Epithelial cell of prostate (primary cell): Measurements from ENCODE around the gene PXN.

Source experiments
- DNase-seq: peaks from one replicate; pipeline ENCODE4 v3.0.0-alpha.2; 2011; ENCODE audit warnings: low read depth, low spot score
- H3K27ac ChIP-seq: fragments of 450-650 bp; 2 replicates; pipeline ENCODE4 v1.5.1; 2017; ENCODE audit warnings: mild to moderate bottlenecking

Gene PXN

DNA sequence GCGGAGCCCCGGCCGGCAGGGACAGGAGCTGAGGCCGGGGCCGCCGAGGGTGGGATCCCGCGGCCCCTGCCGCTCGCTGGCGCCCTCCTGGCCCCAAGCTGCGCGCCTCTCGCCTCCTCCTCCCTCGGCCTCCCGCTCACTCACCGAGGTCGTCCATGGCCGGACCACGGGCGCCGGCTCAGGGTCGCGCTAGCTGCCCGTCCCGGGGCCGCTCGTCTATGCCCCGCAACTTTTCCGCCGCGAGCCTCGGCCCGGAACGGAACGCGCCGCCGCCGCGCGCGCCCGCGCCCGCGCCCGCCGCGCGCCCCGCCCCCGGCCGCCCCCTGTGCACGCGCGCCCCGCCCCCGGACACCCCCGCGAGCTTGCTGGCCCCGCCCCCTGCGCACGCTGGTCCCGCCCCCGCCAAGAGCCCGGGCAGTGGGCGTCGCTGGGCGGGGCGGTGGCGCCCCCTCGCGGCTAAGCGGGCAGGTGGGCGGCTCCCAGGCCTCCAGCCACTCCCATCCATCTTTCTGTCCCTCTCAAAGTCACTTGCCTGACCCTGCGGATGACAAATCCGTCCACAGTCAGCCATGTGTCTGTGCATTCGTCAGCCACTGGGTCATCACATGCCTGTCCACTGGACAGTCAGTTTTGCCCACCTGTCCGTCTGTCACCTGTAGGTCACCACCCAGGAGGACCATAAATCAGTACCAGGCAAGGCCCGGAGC, at the start of gene PXN:
PXN (minus strand) TSS at position 258 of the 707 bp plus-strand sequence; CDS start at position 157, 101 bp downstream.
- no peak for DNase-seq
- H3K27ac ChIP-seq, result peak within 1 kb of the TSS; percentile 98

DNA sequence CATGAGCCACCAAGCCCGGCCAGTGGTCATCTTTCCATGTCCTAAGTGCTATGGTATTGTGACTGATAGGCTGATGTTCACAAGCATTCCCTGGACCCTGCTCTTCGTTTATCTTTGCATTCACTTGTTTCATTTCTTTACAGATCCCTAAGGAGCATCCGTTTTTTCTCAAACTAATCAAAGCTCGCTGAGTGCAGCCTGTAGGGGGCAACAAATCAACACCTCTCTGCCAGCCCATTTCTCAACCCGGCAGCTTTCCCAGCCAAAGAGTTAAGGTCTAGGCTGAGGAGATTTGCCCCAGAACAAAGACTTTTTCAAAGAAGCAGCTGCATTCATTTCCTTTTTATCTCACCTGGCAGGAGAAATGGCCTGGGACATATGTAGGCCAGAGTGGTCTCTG, 48.7 kb upstream of the PXN start:
- H3K27ac ChIP-seq, result no peak overlapping the region
- DNase-seq, result no peak

DNA sequence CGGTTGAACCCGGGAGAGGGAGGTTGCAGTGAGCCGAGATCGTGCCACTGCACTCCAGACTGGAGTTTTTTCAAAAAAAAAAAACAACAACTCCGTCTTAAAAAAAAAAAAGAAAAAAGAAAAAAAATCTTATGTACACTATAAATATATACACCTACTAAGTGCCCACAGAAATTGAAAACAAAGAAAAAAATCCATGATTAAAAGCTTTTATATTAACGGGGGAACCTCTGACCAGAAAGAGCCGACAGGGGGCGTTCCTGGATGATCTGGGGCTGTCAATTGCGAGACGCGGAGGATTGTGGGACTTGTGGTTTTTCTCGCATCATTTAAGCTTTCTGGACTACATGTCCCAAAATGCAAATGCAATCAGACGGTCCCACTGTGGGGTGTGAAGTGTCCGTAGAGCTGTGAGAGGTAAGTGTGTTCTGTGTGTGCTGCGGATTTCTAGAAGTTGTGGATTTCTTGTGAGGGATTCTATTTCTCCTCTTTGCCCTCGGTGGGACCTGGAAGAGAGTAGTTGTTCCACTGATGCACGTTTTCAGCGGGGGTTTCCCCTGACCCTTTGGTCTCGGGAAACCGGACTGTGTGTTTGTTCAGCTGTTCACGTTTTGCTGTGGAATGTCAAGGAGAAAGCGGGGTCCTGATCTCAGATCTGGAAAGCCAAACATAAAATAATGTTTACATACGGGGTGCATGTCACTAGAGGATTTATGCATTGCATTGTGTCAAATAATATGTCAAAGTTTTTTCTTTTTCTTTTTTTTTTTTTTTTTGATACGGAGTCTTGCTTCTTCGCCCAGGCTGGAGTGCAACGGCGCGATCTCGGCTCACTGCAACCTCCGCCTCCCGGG, 36.7 kb upstream of the PXN start, which contains the start of gene SIRT4:
SIRT4 (plus strand) TSS at position 360 of the 854 bp plus-strand sequence. CDS start 1,241 bp downstream, outside the sequence.
- no peak within 1 kb of the TSS for H3K27ac ChIP-seq
- DNase-seq, result peak; percentile 63

DNA sequence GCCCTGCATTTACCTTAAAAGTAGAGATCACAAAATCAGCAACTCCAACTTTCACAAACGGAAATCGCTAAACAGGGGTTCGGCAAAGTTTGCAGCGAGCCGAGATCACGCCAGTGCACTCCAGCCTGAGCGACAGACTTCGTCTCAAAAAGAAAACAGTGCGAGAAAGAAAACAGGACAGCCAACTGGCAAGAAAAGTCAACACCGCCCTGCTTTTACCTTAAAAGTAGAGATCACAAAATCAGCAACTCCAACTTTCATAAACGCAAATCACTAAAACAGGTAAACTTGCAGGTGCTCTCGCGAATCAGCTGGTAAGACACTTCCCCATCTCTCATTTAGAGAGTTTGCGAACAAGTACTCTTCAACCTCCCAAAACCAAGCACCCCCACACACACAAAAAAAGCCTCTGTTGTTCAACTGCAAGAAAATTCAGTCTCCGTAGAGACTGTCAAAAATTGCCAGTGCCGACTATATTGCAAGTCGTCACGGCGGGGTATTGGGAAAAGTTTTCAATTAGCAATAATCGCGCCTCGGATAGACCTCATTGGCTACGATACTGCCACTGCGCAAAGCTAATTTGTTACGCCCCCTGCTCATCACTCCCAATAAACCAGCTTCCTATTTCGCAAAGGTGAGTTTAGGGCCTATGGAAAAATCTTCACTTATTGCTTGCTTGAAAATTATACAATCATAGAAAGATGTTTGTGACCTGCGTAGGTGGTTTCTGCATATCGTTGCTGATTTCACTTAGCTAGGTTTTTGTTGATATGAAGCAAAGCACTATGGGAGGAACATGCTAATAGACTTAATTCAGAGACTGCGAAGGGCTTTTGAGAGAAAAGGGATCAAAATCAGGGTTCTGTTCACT, 27.4 kb upstream of the PXN start, which contains the start of gene RNU4-1:
RNU4-1 (minus strand) TSS at position 577 of the 871 bp plus-strand sequence.
- peak; percentile 96 for DNase-seq
- peak within 1 kb of the TSS; percentile 98 for H3K27ac ChIP-seq

DNA sequence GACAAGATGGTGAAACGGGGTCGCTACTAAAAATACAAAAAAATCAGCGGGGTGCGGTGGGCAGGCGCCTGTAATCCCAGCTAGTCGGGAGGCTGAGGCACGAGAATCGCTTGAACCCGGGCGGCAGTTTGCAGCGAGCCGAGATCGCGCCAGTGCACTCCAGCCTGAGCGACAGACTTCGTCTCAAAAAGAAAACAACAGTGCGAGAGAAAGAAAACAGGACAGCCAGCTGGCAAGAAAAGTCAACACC, 26.8 kb upstream of the PXN start:
- no peak for DNase-seq
- H3K27ac ChIP-seq, result peak overlapping the region; percentile 98

DNA sequence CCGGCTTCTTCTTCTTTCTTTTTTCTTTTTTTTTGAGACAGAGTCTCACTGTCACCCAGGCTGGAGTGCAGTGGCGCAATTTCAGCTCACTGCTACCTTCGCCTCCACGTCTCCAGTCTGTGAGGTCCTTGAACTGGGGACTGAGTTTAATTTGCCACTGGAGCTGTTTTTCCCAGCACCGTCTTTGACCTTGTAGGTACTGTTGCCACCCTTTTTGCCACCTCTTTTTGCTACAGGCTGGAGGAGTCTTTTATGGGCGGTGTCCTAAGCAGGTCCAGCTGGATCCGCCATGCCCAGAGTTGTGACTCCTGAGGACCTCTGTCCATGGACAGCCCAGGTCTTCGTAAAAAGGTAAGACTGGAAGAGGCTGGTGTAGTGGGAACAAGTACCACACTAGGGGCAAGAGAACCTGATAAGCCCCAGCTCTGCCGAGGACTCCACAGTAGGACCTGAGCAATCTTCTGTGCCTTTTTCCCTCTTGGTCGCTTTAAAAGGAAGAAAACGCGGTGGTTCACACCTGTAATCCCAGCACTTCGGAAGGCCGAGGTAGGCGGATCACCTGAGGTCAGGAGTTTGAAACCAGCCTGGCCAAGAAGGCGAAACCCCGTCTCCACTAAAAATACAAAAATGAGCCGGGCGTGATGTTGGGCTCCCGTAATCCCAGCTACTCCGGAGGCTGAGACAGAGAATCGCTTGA, 25.2 kb upstream of the PXN start:
- peak; percentile 46 for DNase-seq
- H3K27ac ChIP-seq, result peak overlapping the region; percentile 98

DNA sequence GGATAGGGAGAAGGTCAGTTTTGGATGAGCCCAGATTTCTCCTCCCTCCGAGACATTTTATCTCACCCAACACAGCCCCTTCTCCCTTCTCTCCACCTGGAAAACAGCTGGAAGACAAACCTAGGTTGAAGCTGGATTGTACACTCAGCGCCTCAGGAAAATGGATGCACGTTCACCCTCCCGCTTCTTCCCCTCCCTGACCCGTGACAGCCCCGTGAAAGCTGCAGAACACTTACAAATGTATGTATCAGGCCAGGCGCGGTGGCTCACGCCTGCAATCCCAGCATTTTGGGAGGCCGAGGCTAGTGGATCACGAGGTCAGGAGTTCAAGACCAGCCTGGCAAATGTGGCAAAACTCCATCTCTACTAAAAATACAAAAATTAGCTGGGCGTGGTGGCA, 22.0 kb upstream of the PXN start:
- no peak overlapping the region for H3K27ac ChIP-seq

DNA sequence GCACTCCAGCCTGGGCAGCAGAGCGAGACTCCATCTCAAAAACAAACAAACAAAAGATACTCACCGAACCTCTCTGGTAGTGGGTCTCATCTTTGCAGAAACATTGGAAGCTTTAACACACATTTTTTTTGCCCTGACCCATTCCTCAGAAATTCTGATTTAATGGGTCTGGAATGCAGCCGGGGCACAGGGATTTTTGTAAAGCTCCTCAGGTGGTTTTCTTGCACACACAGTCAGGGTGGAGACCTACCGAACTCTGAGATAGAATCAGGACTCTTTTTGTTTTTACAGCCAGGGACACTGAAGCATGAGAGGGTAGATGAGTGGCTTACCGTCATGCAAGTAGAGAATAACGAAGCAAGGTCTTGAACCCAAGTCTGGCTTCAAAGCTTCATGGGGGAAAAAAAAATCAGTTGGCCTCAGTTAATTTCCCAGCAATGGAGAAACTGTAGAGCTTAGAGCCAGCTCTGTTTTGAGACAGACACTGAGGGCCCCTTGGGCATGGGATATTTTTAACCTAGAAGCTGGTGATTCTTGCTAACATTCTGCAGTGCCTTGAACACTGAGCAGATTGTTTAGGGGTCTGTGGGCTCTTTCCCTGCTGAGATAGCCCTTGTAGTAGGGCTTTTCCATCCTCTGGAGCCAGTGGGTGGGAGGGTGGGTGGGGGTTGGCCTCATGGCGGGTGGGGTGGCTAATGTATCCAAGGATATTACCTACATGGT, 21.4 kb upstream of the PXN start:
- H3K27ac ChIP-seq, result no peak overlapping the region
- DNase-seq, result no peak

More for the DNA sequence above, 22.0 kb upstream of the PXN start:
- no peak for DNase-seq

DNA sequence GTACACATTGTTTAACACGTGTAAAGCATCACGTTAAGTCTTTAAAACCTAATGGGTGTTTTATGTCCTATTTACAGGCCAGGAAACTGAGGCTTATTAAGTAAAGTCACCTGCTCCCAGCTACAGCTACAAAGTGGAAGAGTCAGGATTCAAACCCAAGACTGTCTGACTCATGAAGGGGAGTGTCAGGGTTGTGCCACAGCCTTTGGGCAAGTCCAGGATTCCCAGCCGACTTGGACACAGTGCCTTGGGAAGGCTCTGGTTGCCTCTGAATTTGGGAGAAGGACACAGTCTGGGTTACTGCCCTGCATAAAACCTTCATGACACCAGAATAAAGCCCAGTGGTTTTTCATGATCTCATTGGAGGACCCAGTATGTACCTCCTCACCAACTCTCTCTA, 18.9 kb upstream of the PXN start:
- DNase-seq, result no peak
- H3K27ac ChIP-seq, result no peak overlapping the region

DNA sequence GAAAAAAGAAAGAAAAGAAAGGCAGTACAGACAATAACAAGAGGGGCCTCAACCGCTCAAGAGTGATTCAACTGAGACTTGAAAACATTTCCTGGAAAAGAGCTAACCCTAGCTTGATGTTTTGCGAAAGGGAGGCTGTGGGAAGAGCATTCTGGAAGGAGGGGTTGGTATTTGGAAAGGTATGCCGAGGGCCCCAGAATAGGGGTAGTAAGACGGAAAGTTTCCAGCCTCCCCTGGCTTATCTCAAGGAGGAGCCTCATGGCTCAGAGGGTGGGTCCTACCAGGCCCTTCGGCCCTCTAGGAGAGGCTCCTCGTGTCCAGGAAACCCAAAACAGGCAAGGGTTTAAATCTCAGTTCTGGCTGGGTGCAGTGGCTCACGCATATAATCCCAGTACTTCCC, 17.8 kb upstream of the PXN start:
- DNase-seq, result no peak
- no peak overlapping the region for H3K27ac ChIP-seq

DNA sequence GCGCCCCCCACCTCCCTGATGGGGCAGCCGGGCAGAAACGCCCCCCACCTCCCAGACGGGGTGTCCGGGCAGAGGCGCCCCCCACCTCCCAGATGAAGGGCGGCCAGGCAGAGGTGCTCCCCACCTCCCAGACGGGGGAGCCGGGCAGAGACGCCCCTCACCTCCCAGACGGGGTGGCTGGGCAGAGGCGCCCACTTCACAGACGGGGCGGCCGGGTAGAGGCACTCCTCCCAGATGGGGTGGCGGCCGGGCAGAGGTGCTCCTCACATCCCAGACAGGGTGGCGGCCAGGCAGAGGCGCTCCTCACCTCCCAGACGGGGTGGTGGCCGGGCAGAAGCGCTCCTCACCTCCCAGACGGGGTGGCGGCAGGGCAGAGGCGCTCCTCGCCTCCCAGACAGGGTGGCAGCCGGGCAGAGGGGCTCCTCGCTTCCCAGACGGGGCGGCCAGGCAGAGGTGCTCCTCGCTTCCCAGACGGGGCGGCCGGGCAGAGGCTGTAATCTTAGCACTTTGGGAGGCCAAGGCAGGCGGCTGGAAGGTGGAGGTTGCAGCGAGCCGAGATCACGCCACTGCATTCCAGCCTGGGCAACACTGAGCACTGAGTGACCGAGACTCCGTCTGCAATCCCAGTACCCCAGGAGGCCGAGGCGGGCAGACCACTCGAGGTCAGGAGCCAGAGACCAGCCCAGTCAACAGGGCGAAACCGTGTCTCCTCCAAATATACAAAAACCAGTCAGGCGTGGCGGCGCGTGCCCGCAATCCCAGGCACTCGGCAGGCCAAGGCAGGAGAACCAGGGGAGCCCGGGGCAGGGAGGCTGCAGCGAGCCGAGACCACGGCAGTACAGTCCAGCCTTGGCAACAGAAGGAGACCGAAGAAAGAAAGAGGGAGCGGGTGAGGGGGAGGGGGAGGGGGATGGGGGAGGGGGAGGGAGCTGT, 12.9 kb upstream of the PXN start:
- H3K27ac ChIP-seq, result no peak overlapping the region
- DNase-seq, result no peak

DNA sequence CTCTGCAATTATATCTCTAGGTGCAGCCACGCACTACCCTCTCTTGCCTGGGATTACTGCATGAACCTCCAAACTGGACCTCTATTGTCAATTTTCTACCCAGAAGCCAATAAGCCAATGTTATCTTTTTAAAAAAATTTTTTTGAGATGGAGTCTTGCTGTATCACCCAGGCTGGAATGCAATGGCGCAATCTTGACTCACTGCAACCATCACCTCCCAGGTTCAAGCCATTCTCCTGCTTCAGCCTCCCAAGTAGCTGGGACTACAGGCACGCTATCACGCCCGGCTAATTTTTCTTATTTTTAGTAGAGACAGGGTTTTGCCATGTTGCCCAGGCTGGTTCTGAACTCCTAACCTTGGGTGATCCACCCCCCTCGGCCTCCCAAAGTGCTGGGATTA, 11.2 kb upstream of the PXN start:
- no peak overlapping the region for H3K27ac ChIP-seq
- DNase-seq, result no peak

DNA sequence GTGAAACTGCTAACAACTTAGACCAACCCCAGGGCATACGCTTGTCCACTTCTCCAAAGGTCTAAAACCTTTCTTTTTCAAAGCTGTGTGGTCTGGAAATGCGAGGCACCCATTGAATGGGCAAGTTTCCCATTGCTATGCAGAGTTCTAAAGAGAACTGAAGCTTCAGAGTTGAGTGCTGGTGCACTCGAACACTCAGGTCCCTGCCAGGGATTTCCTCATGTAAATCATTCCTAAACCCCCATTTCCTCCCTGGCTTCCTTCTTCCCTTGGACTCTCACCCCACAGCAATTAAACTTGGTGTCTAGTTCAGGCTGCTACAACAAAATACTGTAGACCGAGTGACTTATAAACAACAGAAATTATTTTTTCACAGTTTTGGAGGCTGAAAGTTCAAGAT, 2.2 kb upstream of the PXN start:
- no peak overlapping the region for H3K27ac ChIP-seq
- no peak for DNase-seq

DNA sequence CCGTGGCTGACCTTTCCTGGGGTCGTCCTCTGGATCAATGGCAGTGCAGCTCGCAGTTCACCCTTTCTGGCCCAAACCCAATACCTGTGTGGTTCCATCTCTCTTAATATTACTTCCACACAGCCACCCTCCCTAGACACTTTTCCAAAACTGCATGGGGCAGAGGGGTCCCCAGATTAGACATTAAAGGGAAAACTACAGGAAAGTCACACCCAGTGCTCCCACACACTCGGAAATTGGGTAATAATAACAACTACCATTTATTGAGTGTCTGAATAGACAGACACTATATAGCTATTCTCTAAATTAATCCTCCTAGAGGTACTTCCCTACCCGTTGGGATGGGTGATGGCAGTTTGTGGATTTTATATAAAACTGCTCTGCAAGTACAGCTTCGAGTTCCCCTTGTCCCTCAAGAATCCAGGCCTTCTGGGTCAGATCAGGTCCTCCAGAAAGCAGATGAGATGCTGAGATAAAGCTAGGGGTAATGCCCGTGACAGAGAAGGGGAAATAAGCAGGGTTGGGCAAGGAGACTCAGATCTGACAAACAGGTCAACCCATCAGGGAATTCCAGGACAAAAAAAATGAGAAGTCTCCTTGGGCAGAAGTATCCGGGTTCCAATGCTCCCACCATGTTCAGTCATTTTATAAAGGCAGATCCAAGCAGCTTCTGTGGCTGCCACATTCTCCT, 795 bp upstream of the PXN start:
- no peak for DNase-seq
- no peak overlapping the region for H3K27ac ChIP-seq

DNA sequence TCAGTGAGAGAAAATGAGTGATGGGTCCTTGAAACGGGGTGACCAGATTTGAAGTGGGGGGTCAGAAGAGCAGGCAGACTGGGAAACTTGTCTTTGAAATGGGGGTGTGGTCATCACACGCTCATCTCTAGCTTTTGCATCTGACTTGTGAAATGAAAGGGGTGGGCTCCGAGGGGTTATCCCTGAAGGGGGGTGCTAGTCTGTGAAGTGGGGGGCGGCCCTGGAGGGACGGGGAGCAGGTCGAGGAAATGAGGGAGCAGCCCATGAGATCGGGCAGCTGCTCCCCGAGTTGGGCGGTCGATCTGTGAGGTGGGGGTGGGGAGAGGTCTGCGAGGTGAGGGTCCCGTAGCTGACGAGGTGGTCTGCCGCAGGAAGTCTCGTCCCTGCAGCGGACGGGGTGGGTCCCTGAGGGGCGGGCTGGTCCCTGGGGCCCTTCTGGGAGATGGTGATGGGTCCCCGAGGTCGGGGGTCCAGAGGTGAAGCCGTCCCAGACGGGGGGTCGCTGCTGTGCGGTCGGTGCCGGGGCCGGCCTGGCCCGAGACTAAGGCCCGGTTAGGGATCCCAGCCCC, 542 bp downstream of the PXN start:
- no peak for DNase-seq
- peak overlapping the region; percentile 98 for H3K27ac ChIP-seq

DNA sequence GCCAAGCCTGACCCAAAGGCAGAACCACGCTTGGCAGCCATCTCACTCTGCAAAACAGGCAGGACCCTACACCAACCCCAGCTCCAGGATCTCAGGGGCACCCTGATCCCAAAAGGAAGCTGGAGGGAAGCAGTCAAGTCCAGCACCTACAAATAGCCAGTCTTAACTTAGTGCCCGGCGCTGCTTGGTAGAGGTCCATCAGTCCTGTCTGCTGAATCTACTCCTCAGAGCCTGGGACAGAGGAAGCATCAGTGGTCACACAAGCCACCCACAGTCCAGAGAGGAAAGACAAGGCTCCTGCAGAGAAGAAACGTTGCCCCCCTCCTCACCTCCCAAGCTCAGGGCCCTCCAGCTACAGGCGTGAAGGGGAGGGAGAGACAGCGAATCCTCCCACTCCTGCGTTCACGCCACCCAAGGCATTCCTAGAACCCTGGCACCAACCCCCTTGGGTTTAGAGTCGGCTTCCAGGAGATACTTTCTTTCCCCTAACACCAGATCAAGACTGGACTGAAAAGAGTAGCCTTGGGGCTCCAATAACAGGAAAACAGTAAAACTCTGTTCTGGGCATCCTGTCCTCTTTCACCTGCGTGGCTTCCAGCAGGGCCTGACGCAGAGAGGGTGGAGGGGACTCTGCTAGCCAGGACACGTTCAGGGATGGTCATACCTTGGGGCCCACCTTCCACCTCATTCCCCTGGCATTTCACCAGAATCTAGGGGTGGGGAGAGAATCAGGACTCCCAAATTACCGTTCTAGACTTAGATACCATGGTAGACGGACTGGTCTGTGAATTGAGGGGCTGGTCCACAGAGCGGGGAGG, 1.2 kb downstream of the PXN start:
- H3K27ac ChIP-seq, result peak overlapping the region; percentile 98
- DNase-seq, result peak; percentile 66

DNA sequence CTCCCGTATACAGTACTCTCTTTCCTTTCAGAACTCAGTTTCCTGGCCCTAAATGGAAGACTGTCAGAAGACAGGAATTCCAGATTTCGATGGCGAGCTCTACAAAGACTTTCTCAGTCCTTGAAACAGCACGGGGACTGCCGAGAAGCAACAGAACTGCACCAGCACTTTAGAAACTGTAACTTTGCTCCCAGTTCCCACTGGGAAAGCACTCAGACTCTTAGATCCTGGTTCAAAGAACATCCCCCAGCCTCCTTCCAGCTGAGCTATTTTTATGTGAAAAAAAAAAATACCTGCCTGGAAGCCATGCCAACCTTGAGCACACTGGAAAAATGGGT, 1.8 kb downstream of the PXN start:
- peak overlapping the region; percentile 98 for H3K27ac ChIP-seq
- DNase-seq, result no peak
